ENCODE measurements around the gene SCMH1. TPM values are rescaled to one million over a fixed set of nuclear protein-coding genes. Genes with fewer than 3 reads are reported as not detected.
A peak's percentile ranks its signal among the peaks of the same experiment; 100 is the strongest.

The SCMH1 gene
- total RNA-seq, 2 experiments from 2014 or later, result 47.0 to 47.7 TPM

DNA sequence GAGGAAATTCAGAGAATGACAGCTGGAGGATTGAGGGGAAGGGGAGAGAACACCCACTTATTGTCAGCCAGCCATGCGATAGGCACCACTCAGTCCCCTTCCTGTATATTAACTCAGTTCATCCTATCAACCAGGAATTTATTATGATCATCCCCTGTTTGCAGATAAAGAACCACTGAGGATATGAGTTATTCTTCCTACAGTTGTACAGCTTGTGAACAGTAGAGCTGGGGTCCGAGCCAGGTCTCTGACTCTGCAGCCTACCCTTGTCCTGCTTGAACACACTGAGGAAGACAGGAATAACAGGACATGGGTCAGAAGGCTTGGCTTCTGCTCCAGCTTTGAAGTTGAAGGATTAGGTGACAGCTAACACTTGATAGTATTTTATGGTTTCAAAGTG is 42.0 kb upstream of the SCMH1 start:
- no peak overlapping the region for H2AFZ ChIP-seq (ENCODE audit: low read length)
- POLR2A ChIA-PET, result interaction anchor here (0.6 kb wide), 1 partner anchor 223 kb away, joined by 3 read pairs; no protein-coding TSS in a partner anchor

DNA sequence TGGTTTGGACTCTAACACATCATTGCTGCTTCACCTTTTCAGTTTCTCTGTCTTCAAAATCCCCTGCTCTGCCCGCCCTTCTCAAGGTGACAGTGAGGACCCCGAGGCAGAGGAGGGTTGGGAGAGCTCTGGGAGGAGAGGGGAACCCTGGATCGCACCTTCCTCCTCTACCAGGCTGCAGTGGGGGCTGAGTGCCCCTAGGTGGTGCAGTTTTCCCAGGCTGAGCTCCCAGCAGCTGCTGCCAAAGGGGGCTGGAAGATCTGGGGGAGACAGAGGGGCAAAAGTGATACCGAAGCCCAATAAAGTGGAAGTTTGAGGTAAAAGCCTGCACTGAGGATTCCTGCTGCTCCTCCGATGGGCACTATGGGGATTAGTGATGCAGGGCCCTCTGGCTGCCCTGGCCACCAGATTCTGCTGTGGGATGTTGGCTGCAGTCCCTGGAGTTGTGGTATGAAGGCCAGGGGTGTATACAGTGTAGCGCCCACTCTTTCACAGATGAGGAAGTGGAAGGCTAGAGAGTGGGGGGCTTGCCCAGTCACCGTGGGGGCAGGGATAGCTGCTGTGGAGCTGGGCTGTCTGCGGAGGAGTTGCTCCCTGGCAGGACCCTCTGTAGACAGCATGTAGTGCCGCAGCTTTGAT is 40.7 kb upstream of the SCMH1 start:
- POLR2A ChIA-PET, result no interaction called here

More for the DNA sequence above, 42.0 kb upstream of the SCMH1 start:
- Histone ChIP-seq H3K4me2 (ENCODE audit: low read length) (no peak overlapping the region), H3K9me3 (ENCODE audit: low read length) (no peaks in the 10 kb centered on the region), H3K36me3 (ENCODE audit: insufficient read depth, low read length) (no peaks in the 10 kb centered on the region), H4K20me1 (ENCODE audit: insufficient read depth, low read length) (no peaks in the 10 kb centered on the region), H3K4me3 (ENCODE audit: low read depth, low read length, poor library complexity, severe bottlenecking) (no peak overlapping the region), H3K79me2 (ENCODE audit: insufficient read depth, low read depth, low read length) (no peaks in the 10 kb centered on the region), H3K9me2 (ENCODE audit: insufficient read depth, low read length) (no peaks in the 10 kb centered on the region), H3K4me1 (ENCODE audit: insufficient read depth, low read length, poor library complexity, severe bottlenecking) (no peaks in the 10 kb centered on the region), H3K27ac (ENCODE audit: low read depth, low read length, poor library complexity, severe bottlenecking) (no peak overlapping the region)
- CTCF ChIA-PET (ENCODE audit: unreplicated experiment), result no interaction called here
- no peak for TF ChIP-seq EZH2phosphoT487 (IDR thresholded peaks at IDR 0.05; ENCODE audit: borderline replicate concordance, low read depth, low read length)
- TF ChIP-seq, protein P1, sequence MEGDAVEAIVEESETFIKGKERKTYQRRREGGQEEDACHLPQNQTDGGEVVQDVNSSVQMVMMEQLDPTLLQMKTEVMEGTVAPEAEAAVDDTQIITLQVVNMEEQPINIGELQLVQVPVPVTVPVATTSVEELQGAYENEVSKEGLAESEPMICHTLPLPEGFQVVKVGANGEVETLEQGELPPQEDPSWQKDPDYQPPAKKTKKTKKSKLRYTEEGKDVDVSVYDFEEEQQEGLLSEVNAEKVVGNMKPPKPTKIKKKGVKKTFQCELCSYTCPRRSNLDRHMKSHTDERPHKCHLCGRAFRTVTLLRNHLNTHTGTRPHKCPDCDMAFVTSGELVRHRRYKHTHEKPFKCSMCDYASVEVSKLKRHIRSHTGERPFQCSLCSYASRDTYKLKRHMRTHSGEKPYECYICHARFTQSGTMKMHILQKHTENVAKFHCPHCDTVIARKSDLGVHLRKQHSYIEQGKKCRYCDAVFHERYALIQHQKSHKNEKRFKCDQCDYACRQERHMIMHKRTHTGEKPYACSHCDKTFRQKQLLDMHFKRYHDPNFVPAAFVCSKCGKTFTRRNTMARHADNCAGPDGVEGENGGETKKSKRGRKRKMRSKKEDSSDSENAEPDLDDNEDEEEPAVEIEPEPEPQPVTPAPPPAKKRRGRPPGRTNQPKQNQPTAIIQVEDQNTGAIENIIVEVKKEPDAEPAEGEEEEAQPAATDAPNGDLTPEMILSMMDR (conservative IDR thresholded peaks at IDR 0.05; ENCODE audit: low read length), result no peak
- no TSS peak for BruUV-seq (replicated peaks)
- intact Hi-C loops (cut with micrococcal nuclease; ENCODE audit: unreplicated experiment), result loop anchor here (5.0 kb wide), 1 partner anchor 148 kb away; no protein-coding TSS in a partner anchor
- DNase-seq (ENCODE audit: low spot score), result no peak

More for the DNA sequence above, 40.7 kb upstream of the SCMH1 start:
- Histone ChIP-seq H3K4me2 (ENCODE audit: low read length) (no peak overlapping the region), H3K9me3 (ENCODE audit: low read length) (no peaks in the 10 kb centered on the region), H3K36me3 (ENCODE audit: insufficient read depth, low read length) (no peaks in the 10 kb centered on the region), H2AFZ (ENCODE audit: low read length) (no peak overlapping the region), H4K20me1 (ENCODE audit: insufficient read depth, low read length) (no peaks in the 10 kb centered on the region), H3K4me1 (ENCODE audit: insufficient read depth, low read length, poor library complexity, severe bottlenecking) (no peaks in the 10 kb centered on the region), H3K27ac (ENCODE audit: low read depth, low read length, poor library complexity, severe bottlenecking) (no peak overlapping the region), H3K79me2 (ENCODE audit: insufficient read depth, low read depth, low read length) (no peaks in the 10 kb centered on the region), H3K4me3 (ENCODE audit: low read depth, low read length, poor library complexity, severe bottlenecking) (no peak overlapping the region), H3K9me2 (ENCODE audit: insufficient read depth, low read length) (no peaks in the 10 kb centered on the region)
- CTCF ChIA-PET (ENCODE audit: unreplicated experiment), result interaction anchor here (0.9 kb wide), 1 partner anchor 16 kb away, joined by 3 read pairs; no protein-coding TSS in a partner anchor
- BruUV-seq (replicated peaks), result no TSS peak
- TF ChIP-seq, protein P1 (conservative IDR thresholded peaks at IDR 0.05; ENCODE audit: low read length), result peak; percentile 83
- TF ChIP-seq EZH2phosphoT487 (IDR thresholded peaks at IDR 0.05; ENCODE audit: borderline replicate concordance, low read depth, low read length), result no peak
- intact Hi-C loops (cut with micrococcal nuclease; ENCODE audit: unreplicated experiment), result loop anchor here (1.0 to 5.0 kb wide), 2 partner anchors 135 to 150 kb away; no protein-coding TSS in a partner anchor
- DNase-seq (ENCODE audit: low spot score), result peak; percentile 19

All from OCI-LY7 (cell line).